PC-3 (cell line): ENCODE data around the gene JMJD6. TPM values are rescaled to one million over a fixed set of nuclear protein-coding genes. Genes with fewer than 3 reads are reported as not detected.

ENCODE experiments used
- ATAC-seq: fragments of 200-7000 bp; cut with Tn5 transposase; 2 replicates; pipeline ENCODE4 v1.9.1; 2020; ENCODE audit warnings: mild to moderate bottlenecking, moderate library complexity
- Bru-seq: library from RNA; stranded (reverse); fragments of 400-500 nt; gene quantifications from one replicate; lab custom pipeline; 2021; lab: Mats Ljungman, UMichigan
- BruChase-seq, 2 experiments: library from RNA; stranded (reverse); fragments of 400-500 nt; gene quantifications; one replicate each; lab custom pipeline; 2021; lab: Mats Ljungman, UMichigan
- BruUV-seq: library from RNA; stranded (reverse); fragments of 400-500 nt; replicated peaks from 2 replicates; lab custom pipeline; 2021; lab: Mats Ljungman, UMichigan
- CTCF ChIA-PET: fragments of 300-600 bp; sonication (Branson Sonifier 250); formaldehyde crosslinking; loops from one replicate; lab custom pipeline; 2022; ENCODE audit warnings: antibody characterized with exemption; lab: Charles Lee
- POLR2A ChIA-PET: fragments of 300-600 bp; sonication (Branson Sonifier 250); formaldehyde crosslinking; loops from one replicate; lab custom pipeline; 2022; ENCODE audit warnings: antibody characterized with exemption; ENCODE audit not compliant: unreplicated experiment; lab: Charles Lee
- DNase-seq: peaks from one replicate; pipeline ENCODE4 v3.0.0-alpha.2; 2015
- H2AFZ ChIP-seq: fragments of 300-600 bp; sonication (generic); 2 replicates; pipeline ENCODE4 v1.6.0; 2016; ENCODE audit warnings: antibody characterized with exemption, low read length
- H3F3A ChIP-seq: fragments of 300-600 bp; sonication (generic); one replicate; pipeline ENCODE4 v1.6.0; 2017; ENCODE audit warnings: antibody characterized with exemption, low read length, control low read depth, mild to moderate bottlenecking; ENCODE audit not compliant: unreplicated experiment
- H3K27ac ChIP-seq: fragments of 300-600 bp; sonication (generic); 2 replicates; pipeline ENCODE4 v1.5.1; 2016; ENCODE audit warnings: mild to moderate bottlenecking, low read length
- H3K27me3 ChIP-seq: fragments of 300-600 bp; sonication (generic); 2 replicates; pipeline ENCODE4 v1.6.1; 2016; ENCODE audit warnings: low read length, mixed read lengths
- H3K36me3 ChIP-seq: fragments of 300-600 bp; sonication (generic); 2 replicates; pipeline ENCODE4 v1.6.1; 2016; ENCODE audit warnings: low read depth, mixed run types, low read length, mixed read lengths
- H3K4me1 ChIP-seq: fragments of 300-600 bp; sonication (generic); 2 replicates; pipeline ENCODE4 v1.5.1; 2016; ENCODE audit warnings: low read length; ENCODE audit not compliant: insufficient read depth
- H3K4me2 ChIP-seq: fragments of 300-600 bp; sonication (generic); 2 replicates; pipeline ENCODE4 v1.6.0; 2016; ENCODE audit warnings: low read length
- H3K4me3 ChIP-seq: fragments of 300-600 bp; sonication (generic); 2 replicates; pipeline ENCODE4 v1.5.1; 2016; ENCODE audit warnings: mild to moderate bottlenecking, low read length, mixed read lengths
- H3K79me2 ChIP-seq: fragments of 300-600 bp; sonication (generic); 2 replicates; pipeline ENCODE4 v1.6.1; 2017; ENCODE audit warnings: low read length, mixed read lengths
- H3K9ac ChIP-seq: fragments of 300-600 bp; sonication (generic); 2 replicates; pipeline ENCODE4 v1.6.0; 2016; ENCODE audit warnings: mild to moderate bottlenecking, low read length
- H3K9me2 ChIP-seq: fragments of 300-600 bp; sonication (generic); replicated peaks from 2 replicates; pipeline ENCODE4 v1.6.1; 2016; ENCODE audit warnings: mixed run types, low read length, mixed read lengths
- H3K9me3 ChIP-seq: fragments of 300-600 bp; sonication (generic); 2 replicates; pipeline ENCODE4 v1.6.1; 2016; ENCODE audit warnings: low read length, mixed read lengths
- H4K20me1 ChIP-seq: fragments of 300-600 bp; sonication (generic); 2 replicates; pipeline ENCODE4 v1.6.1; 2016; ENCODE audit warnings: low read length, mixed read lengths
- EZH2 ChIP-seq: fragments of 300-600 bp; sonication (generic); IDR thresholded peaks from one replicate; pipeline ENCODE4 v1.6.1; 2017; ENCODE audit warnings: antibody characterized with exemption, mild to moderate bottlenecking, low read length; ENCODE audit not compliant: unreplicated experiment
- EZH2phosphoT487 ChIP-seq: fragments of 300-600 bp; sonication (generic); IDR thresholded peaks from 2 replicates; pipeline ENCODE4 v1.6.1; 2018; ENCODE audit warnings: mild to moderate bottlenecking, antibody characterized with exemption, low read length, borderline replicate concordance
- intact Hi-C: fragments of 100-400 bp; cut with micrococcal nuclease; formaldehyde crosslinking; loops from 2 replicates; pipeline ENCODE4 v1.9.0; 2023
- long read RNA-seq: library from polyadenylated mRNA; unstranded; transcript quantifications from one replicate; pipeline ENCODE4 v2.0.0, GENCODE V29; 2021; ENCODE audit not compliant: unreplicated experiment
- total RNA-seq: library from RNA; depleted of rRNA; stranded (reverse); fragments of >200 nt; gene quantifications from 2 replicates; pipeline ENCODE4 v1.2.3, GENCODE V29; 2014; rRNA removed
- TF ChIP-seq, protein P1 (sequence below): fragments of 300-600 bp; sonication (generic); conservative IDR thresholded peaks from 2 replicates; pipeline ENCODE4 v1.5.1; 2017; ENCODE audit warnings: antibody characterized with exemption, low read depth, mild to moderate bottlenecking, low read length

JMJD6 gene
- total RNA-seq (39.0 and 49.8 TPM in 2 replicates), Bru-seq, nascent RNA (percentile 79 among the genes with signal in this experiment), BruChase-seq, experiment 1, labeled RNA remaining after a 6-hour chase (percentile 94 among the genes with signal in this experiment), BruChase-seq, experiment 2, labeled RNA remaining after a 2-hour chase (percentile 94 among the genes with signal in this experiment)
- long read RNA-seq, transcript JMJD6-202 (6 exons, 1,603 nt), result major isoform, 88 of 137 reads
- long read RNA-seq, partial matches to known transcripts, result 29 of 137 reads
- long read RNA-seq, other reads (novel, unspliced or antisense), result 12 of 137 reads

DNA sequence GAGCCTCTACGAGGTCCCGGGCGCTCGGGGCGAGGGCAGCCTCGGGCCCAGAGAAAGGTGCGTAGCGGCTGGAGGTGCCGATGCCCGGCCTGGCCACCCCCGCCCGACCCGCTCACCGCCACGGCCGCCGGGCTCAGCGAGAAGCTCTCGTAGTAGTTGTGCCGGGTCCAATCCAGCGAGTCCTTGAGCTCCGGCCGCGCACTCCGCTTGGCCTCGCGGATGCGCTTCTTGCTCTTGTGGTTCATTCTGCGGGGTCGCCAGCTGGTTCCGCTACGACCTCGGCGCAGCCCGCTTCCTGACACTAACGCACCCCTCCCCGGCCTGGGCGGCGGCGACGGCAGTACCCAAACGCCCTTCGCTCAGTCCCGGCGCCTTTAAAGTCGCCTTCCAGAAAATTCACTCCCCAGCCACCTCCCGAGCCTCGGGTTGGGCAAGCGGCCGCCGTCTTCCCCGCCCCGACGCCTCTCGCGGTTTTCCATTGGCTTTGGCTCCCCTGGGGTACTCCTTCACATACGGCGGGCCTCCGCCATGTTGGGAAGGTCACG lies at the start of gene JMJD6:
TSS of gene JMJD6 (minus strand) at position 376 of the 545 bp plus-strand sequence. CDS start at position 245, 131 bp downstream.
- no peaks in the 10 kb centered on the region for H3K9me3 ChIP-seq
- H3K9me2 ChIP-seq, result no peaks in the 10 kb centered on the region
- no peaks in the 10 kb centered on the region for H3K27me3 ChIP-seq
- no peak for TF ChIP-seq EZH2phosphoT487
- TF ChIP-seq, protein P1, sequence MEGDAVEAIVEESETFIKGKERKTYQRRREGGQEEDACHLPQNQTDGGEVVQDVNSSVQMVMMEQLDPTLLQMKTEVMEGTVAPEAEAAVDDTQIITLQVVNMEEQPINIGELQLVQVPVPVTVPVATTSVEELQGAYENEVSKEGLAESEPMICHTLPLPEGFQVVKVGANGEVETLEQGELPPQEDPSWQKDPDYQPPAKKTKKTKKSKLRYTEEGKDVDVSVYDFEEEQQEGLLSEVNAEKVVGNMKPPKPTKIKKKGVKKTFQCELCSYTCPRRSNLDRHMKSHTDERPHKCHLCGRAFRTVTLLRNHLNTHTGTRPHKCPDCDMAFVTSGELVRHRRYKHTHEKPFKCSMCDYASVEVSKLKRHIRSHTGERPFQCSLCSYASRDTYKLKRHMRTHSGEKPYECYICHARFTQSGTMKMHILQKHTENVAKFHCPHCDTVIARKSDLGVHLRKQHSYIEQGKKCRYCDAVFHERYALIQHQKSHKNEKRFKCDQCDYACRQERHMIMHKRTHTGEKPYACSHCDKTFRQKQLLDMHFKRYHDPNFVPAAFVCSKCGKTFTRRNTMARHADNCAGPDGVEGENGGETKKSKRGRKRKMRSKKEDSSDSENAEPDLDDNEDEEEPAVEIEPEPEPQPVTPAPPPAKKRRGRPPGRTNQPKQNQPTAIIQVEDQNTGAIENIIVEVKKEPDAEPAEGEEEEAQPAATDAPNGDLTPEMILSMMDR, result no peak
- TF ChIP-seq EZH2, result no peak
- peak within 1 kb of the TSS; percentile 93 for H3K9ac ChIP-seq
- peak; percentile 88 for ATAC-seq
- peaks cover 88% of the 10 kb centered on the region for H3K79me2 ChIP-seq
- peaks cover 18% of the 10 kb centered on the region for H3K4me1 ChIP-seq
- ChIA-PET CTCF (no interaction called here), POLR2A (no interaction called here)
- peak within 1 kb of the TSS; percentile 86 for H2AFZ ChIP-seq
- intact Hi-C loops, result loop anchor here (1.0 kb wide), 1 partner anchor 15 kb away; no protein-coding TSS in a partner anchor
- peaks cover 8% of the 10 kb centered on the region; the same call in 1 of the 2 replicates for H4K20me1 ChIP-seq
- peaks cover 4% of the 10 kb centered on the region for H3F3A ChIP-seq
- peak; percentile 97 for DNase-seq
- peak within 1 kb of the TSS; percentile 95 for H3K4me2 ChIP-seq
- peak within 1 kb of the TSS; percentile 85 for H3K27ac ChIP-seq
- H3K4me3 ChIP-seq, result peak within 1 kb of the TSS; percentile 85
- H3K36me3 ChIP-seq, result peaks cover 27% of the 10 kb centered on the region
- TSS peak; percentile 61 for BruUV-seq

DNA sequence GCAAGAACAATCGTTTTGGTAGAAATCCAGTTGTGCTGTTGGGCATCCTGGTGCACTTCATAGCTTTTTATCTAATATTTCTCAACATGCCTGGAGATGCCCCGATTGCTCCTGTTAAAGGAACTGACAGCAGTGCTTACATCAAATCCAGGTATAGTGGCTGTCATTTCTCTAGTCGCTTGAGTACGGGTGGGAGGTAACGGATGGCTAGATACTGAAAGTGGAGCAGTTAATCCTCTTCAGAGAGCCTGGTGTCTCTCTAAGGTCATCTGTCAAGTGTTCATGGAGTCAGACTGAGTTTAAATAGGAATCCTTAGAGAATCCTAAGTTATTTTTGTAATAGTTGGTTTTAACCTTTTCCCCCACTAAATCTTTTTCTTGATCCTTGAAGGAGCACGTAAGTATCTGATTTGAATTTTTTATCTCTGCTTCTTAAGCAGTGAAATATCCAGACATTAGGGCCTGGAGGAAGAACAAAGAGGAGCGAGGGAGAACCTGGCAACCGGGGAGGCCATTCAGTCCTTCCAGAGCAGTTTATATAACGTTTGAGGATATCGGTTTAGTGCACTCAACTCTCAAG lies 48.7 kb upstream of the JMJD6 start:
- Histone ChIP-seq H3F3A (no peaks in the 10 kb centered on the region), H3K9ac (no peak overlapping the region), H4K20me1 (no peaks in the 10 kb centered on the region), H3K79me2 (no peaks in the 10 kb centered on the region), H3K27me3 (no peaks in the 10 kb centered on the region), H2AFZ (no peak overlapping the region), H3K9me2 (no peaks in the 10 kb centered on the region), H3K4me3 (no peak overlapping the region), H3K4me1 (peaks cover 10% of the 10 kb centered on the region), H3K9me3 (no peaks in the 10 kb centered on the region), H3K4me2 (no peak overlapping the region), H3K36me3 (peaks cover 27% of the 10 kb centered on the region), H3K27ac (no peak overlapping the region)
- ATAC-seq (no peak), DNase-seq (no peak)
- intact Hi-C loops, result no loop called here
- ChIA-PET CTCF (no interaction called here), POLR2A (no interaction called here)
- TF ChIP-seq EZH2phosphoT487, result no peak
- TF ChIP-seq, protein P1, result no peak
- TF ChIP-seq EZH2, result no peak
- no TSS peak for BruUV-seq
